H9 (cell line): ENCODE data around the gene SP100. TPM values are rescaled to one million over a fixed set of nuclear protein-coding genes. Genes with fewer than 3 reads are reported as not detected.

Experiments
- DNase-seq: peaks from one replicate; pipeline ENCODE4 v3.0.0-alpha.2; 2017
- H2AFZ ChIP-seq: one replicate; pipeline ENCODE4 v1.6.1; 2013; ENCODE audit warnings: mild to moderate bottlenecking, low read length, control low read depth, moderate library complexity
- H2AK5ac ChIP-seq: 2 replicates; pipeline ENCODE4 v1.6.1; 2013; ENCODE audit warnings: low read length, control low read depth, mixed read lengths; ENCODE audit not compliant: insufficient read length
- H2BK120ac ChIP-seq: one replicate; pipeline ENCODE4 v1.6.1; 2013; ENCODE audit warnings: low read depth, mild to moderate bottlenecking, low read length, control low read depth, inconsistent platforms; ENCODE audit not compliant: poor library complexity, severe bottlenecking
- H2BK12ac ChIP-seq: 2 replicates; pipeline ENCODE4 v1.6.1; 2013; ENCODE audit warnings: low read length, control low read depth, mixed read lengths, low read depth; ENCODE audit not compliant: insufficient read length
- H2BK15ac ChIP-seq: 2 replicates; pipeline ENCODE4 v1.6.1; 2013; ENCODE audit warnings: low read depth, low read length, control low read depth
- H2BK20ac ChIP-seq: one replicate; pipeline ENCODE4 v1.6.1; 2013; ENCODE audit warnings: low read depth, mild to moderate bottlenecking, low read length, control low read depth, inconsistent platforms; ENCODE audit not compliant: poor library complexity, severe bottlenecking
- H2BK5ac ChIP-seq: 2 replicates; pipeline ENCODE4 v1.6.1; 2013; ENCODE audit warnings: low read length, control low read depth, mixed read lengths; ENCODE audit not compliant: insufficient read length
- H3K14ac ChIP-seq: 2 replicates; pipeline ENCODE4 v1.6.1; 2013; ENCODE audit warnings: low read length, control low read depth; ENCODE audit not compliant: insufficient read depth
- H3K18ac ChIP-seq: 2 replicates; pipeline ENCODE4 v1.6.1; 2013; ENCODE audit warnings: low read depth, mild to moderate bottlenecking, mixed read lengths, low read length, control low read depth; ENCODE audit not compliant: insufficient read length
- H3K23ac ChIP-seq: 2 replicates; pipeline ENCODE4 v1.6.1; 2013; ENCODE audit warnings: low read length, control low read depth, mixed read lengths, low read depth; ENCODE audit not compliant: insufficient read length
- H3K23me2 ChIP-seq: 2 replicates; pipeline ENCODE4 v1.6.1; 2013; ENCODE audit warnings: low read depth, mild to moderate bottlenecking, mixed read lengths, low read length, control low read depth; ENCODE audit not compliant: insufficient read length, poor library complexity, severe bottlenecking
- H3K27ac ChIP-seq: 2 replicates; pipeline ENCODE4 v1.5.1; 2013; ENCODE audit warnings: low read length, control low read depth, mixed read lengths, low read depth; ENCODE audit not compliant: insufficient read length
- H3K27me3 ChIP-seq: 2 replicates; pipeline ENCODE4 v1.6.1; 2013; ENCODE audit warnings: low read length, control low read depth, inconsistent platforms; ENCODE audit not compliant: insufficient read depth
- H3K4ac ChIP-seq: 2 replicates; pipeline ENCODE4 v1.6.1; 2013; ENCODE audit warnings: low read depth, mild to moderate bottlenecking, control low read depth, inconsistent platforms, low read length, moderate library complexity
- H3K4me1 ChIP-seq: 2 replicates; pipeline ENCODE4 v1.6.1; 2013; ENCODE audit warnings: low read length, control low read depth, inconsistent platforms; ENCODE audit not compliant: insufficient read depth
- H3K4me2 ChIP-seq: 2 replicates; pipeline ENCODE4 v1.6.1; 2013; ENCODE audit warnings: low read length, control low read depth, mixed read lengths; ENCODE audit not compliant: insufficient read length, insufficient read depth
- H3K56ac ChIP-seq: 2 replicates; pipeline ENCODE4 v1.6.1; 2013; ENCODE audit warnings: low read depth, mild to moderate bottlenecking, mixed read lengths, low read length, control low read depth; ENCODE audit not compliant: insufficient read length
- H3K79me1 ChIP-seq: 2 replicates; pipeline ENCODE4 v1.6.1; 2013; ENCODE audit warnings: low read depth, mild to moderate bottlenecking, moderate library complexity, low read length, control low read depth, inconsistent platforms; ENCODE audit not compliant: insufficient read depth, poor library complexity, severe bottlenecking
- H3K79me2 ChIP-seq: 2 replicates; pipeline ENCODE4 v1.6.1; 2013; ENCODE audit warnings: low read length, control low read depth, inconsistent platforms; ENCODE audit not compliant: insufficient read depth
- H3K9ac ChIP-seq: 2 replicates; pipeline ENCODE4 v1.6.1; 2013; ENCODE audit warnings: low read length, control low read depth, mixed read lengths; ENCODE audit not compliant: insufficient read length; ENCODE audit errors: extremely low read depth
- H3K9me3 ChIP-seq: one replicate; pipeline ENCODE4 v1.6.1; 2013; ENCODE audit warnings: low read depth, low read length, inconsistent platforms; ENCODE audit not compliant: control insufficient read depth
- H3T11ph ChIP-seq: one replicate; pipeline ENCODE4 v1.6.1; 2013; ENCODE audit warnings: mild to moderate bottlenecking, low read length, control low read depth, inconsistent platforms
- H4K20me1 ChIP-seq: one replicate; pipeline ENCODE4 v1.6.1; 2013; ENCODE audit not compliant: control insufficient read depth, insufficient read length, insufficient read depth
- H4K5ac ChIP-seq: 2 replicates; pipeline ENCODE4 v1.6.1; 2013; ENCODE audit warnings: low read depth, mild to moderate bottlenecking, mixed read lengths, low read length, control low read depth; ENCODE audit not compliant: insufficient read length
- H4K8ac ChIP-seq: replicated peaks from 2 replicates; pipeline ENCODE4 v1.6.1; 2013; ENCODE audit warnings: low read length, control low read depth, mixed read lengths, low read depth; ENCODE audit not compliant: insufficient read length
- H4K91ac ChIP-seq: 2 replicates; pipeline ENCODE4 v1.6.1; 2013; ENCODE audit warnings: low read depth, mild to moderate bottlenecking, moderate library complexity, mixed read lengths, low read length, control low read depth; ENCODE audit not compliant: insufficient read length
- H3K27ac Mint-ChIP-seq, 3 experiments: 2 replicates in 2 of 3; 3 replicates in 1 of 3; pipeline ENCODE4 v1.8.0; 2020 to 2021; ENCODE audit warnings: mixed read lengths in 3 of 3, mild to moderate bottlenecking in 1 of 3, moderate library complexity in 1 of 3
- H3K27me3 Mint-ChIP-seq: 2 replicates; pipeline ENCODE4 v1.8.0; 2021; ENCODE audit warnings: low read depth, mild to moderate bottlenecking, moderate library complexity, mixed read lengths
- H3K36me3 Mint-ChIP-seq, 3 experiments: 2 replicates in 2 of 3; 3 replicates in 1 of 3; pipeline ENCODE4 v1.8.0; 2020 to 2021; ENCODE audit warnings: low read depth in 3 of 3, mixed read lengths in 3 of 3; ENCODE audit not compliant: insufficient read depth in 1 of 3
- H3K4me1 Mint-ChIP-seq, 2 experiments: 2 replicates each; pipeline ENCODE4 v1.8.0; 2020; ENCODE audit warnings: mixed read lengths in 2 of 2
- H3K4me3 Mint-ChIP-seq, 2 experiments: 2 replicates in 1 of 2; 3 replicates in 1 of 2; pipeline ENCODE4 v1.8.0; 2020 to 2021; ENCODE audit warnings: mild to moderate bottlenecking in 2 of 2, mixed read lengths in 2 of 2, moderate library complexity in 1 of 2
- H3K9me3 Mint-ChIP-seq, 2 experiments: 2 replicates in 1 of 2; 3 replicates in 1 of 2; pipeline ENCODE4 v1.8.0; 2020; ENCODE audit warnings: mild to moderate bottlenecking in 2 of 2, mixed read lengths in 2 of 2, moderate library complexity in 1 of 2
- CTCF ChIP-seq: fragments of 200-600 bp; sonication (generic); conservative IDR thresholded peaks from 3 replicates; pipeline ENCODE4 v1.8.0; 2021; ENCODE audit warnings: antibody characterized with exemption, mild to moderate bottlenecking
- WGBS: extraction: QIAGEN DNeasy Blood & Tissue Kit; methylation state at CpG from one replicate; pipeline ENCODE4 v1.1.7; 2013; ENCODE audit warnings: missing lambda C conversion rate, low lambda C conversion rate, mixed read lengths; ENCODE audit not compliant: insufficient read length; ENCODE audit errors: extremely low coverage; 5-methylcytosine and 5-hydroxymethylcytosine counted together
- total RNA-seq: library from RNA; stranded (reverse); gene quantifications from 2 replicates; pipeline ENCODE4 v1.2.1, GENCODE V29; 2021

The SP100 gene
- total RNA-seq, 1 experiment from 2014 or later = 0.28 TPM

GRCh38 chr2:230589497-230590015, 173.6 kb downstream of the SP100 start:
- Mint-ChIP-seq H3K9me3 (no peaks in the 10 kb centered on the region), H3K4me3 (no peak overlapping the region)

More at GRCh38 chr2:230589497-230590015, 173.6 kb downstream of the SP100 start:
- Histone ChIP-seq H2AFZ (no peak overlapping the region), H4K8ac (no peak overlapping the region), H4K20me1 (no peaks in the 10 kb centered on the region), H2BK12ac (no peak overlapping the region), H3K4me1 (no peaks in the 10 kb centered on the region), H3K79me1 (no peaks in the 10 kb centered on the region), H2BK120ac (no peak overlapping the region), H3K23ac (no peak overlapping the region), H3K4ac (no peak overlapping the region), H3K4me2 (no peak overlapping the region), H2BK20ac (no peak overlapping the region), H3K56ac (no peak overlapping the region), H2BK5ac (no peak overlapping the region), H3K9ac (no peak overlapping the region), H2AK5ac (no peak overlapping the region), H3K18ac (no peak overlapping the region), H4K5ac (no peak overlapping the region), H4K91ac (no peak overlapping the region), H3K79me2 (no peaks in the 10 kb centered on the region), H3K14ac (no peak overlapping the region), H3T11ph (no peak overlapping the region), H2BK15ac (no peak overlapping the region), H3K9me3 (no peaks in the 10 kb centered on the region), H3K27ac (no peak overlapping the region), H3K23me2 (no peaks in the 10 kb centered on the region), H3K27me3 (no peaks in the 10 kb centered on the region)
- H3K27me3 Mint-ChIP-seq = no peaks in the 10 kb centered on the region
- H3K27ac Mint-ChIP-seq = no peak overlapping the region
- TF ChIP-seq CTCF = no peak
- no CpG with 5 or more reads among the region's 3 CpGs for WGBS
- no peaks in the 10 kb centered on the region for H3K36me3 Mint-ChIP-seq
- no peaks in the 10 kb centered on the region for H3K4me1 Mint-ChIP-seq
- DNase-seq = no peak
